GM12878 (cell line): ENCODE results near the gene UFD1. TPM values are rescaled to one million over a fixed set of nuclear protein-coding genes. Genes with fewer than 3 reads are reported as not detected.

Experiments
- ATAC-seq: fragments of 200-7000 bp; cut with Tn5 transposase; 3 replicates; pipeline ENCODE4 v1.9.1; 2020; ENCODE audit warnings: mild to moderate bottlenecking, moderate library complexity
- BruUV-seq: library from RNA; stranded (reverse); fragments of 400-500 nt; replicated peaks from 2 replicates; lab custom pipeline; 2021; lab: Mats Ljungman, UMichigan
- CTCF ChIA-PET: fragments of 300-600 bp; sonication (Branson Sonifier 250); formaldehyde crosslinking; extraction: SDS; loops from one replicate; lab custom pipeline; 2021; ENCODE audit warnings: inconsistent platforms; lab: Yijun Ruan, JAX
- POLR2A ChIA-PET: fragments of 350-600 bp; formaldehyde crosslinking; extraction: SDS; loops from one replicate; lab custom pipeline; 2021; ENCODE audit warnings: inconsistent platforms; lab: Charles Lee
- RAD21 ChIA-PET: fragments of 300-600 bp; sonication (Branson Sonifier 250); formaldehyde crosslinking; loops from one replicate; lab custom pipeline; 2023; ENCODE audit warnings: antibody characterized with exemption; ENCODE audit not compliant: unreplicated experiment; lab: Charles Lee
- SMC1A ChIA-PET: fragments of 300-600 bp; sonication (Branson Sonifier 250); formaldehyde crosslinking; loops from one replicate; lab custom pipeline; 2023; ENCODE audit not compliant: unreplicated experiment, uncharacterized antibody; lab: Charles Lee
- DNase-seq: peaks from one replicate; pipeline ENCODE4 v3.0.0-alpha.2; 2011; ENCODE audit warnings: low read depth, low spot score
- FAIRE-seq: peaks from 3 replicates; lab custom pipeline; 2011; peaks lifted over from hg19 to GRCh38; lab: Jason Lieb, UNC
- H2AFZ ChIP-seq: 2 replicates; pipeline ENCODE4 v1.6.0; 2011; ENCODE audit warnings: low read depth, low read length, control low read depth; ENCODE audit not compliant: control insufficient read depth
- H3K27ac ChIP-seq: 2 replicates; pipeline ENCODE4 v1.5.1; 2011; ENCODE audit warnings: control low read depth; ENCODE audit not compliant: control insufficient read depth, insufficient read depth
- H3K27me3 ChIP-seq, 2 experiments: replicated peaks in 1 of 2; 2 replicates each; pipeline versions ENCODE4 v1.6.0 to v1.6.1; 2011; ENCODE audit warnings: low read length in 1 of 2; ENCODE audit not compliant: control insufficient read depth in 2 of 2, insufficient read depth in 2 of 2
- H3K36me3 ChIP-seq, 2 experiments: 2 replicates each; pipeline ENCODE4 v1.5.1; 2011; ENCODE audit warnings: low read length in 1 of 2; ENCODE audit not compliant: control insufficient read depth in 2 of 2, insufficient read depth in 2 of 2
- H3K4me1 ChIP-seq: 2 replicates; pipeline ENCODE4 v1.6.1; 2011; ENCODE audit warnings: mild to moderate bottlenecking, low read length, moderate library complexity, mixed read lengths; ENCODE audit not compliant: control insufficient read depth, insufficient read depth
- H3K4me2 ChIP-seq: 2 replicates; pipeline ENCODE4 v1.6.0; 2011; ENCODE audit warnings: control low read depth; ENCODE audit not compliant: control insufficient read depth, insufficient read depth
- H3K4me3 ChIP-seq: fragments of 200-600 bp; sonication (generic); 2 replicates; pipeline ENCODE4 v1.5.1; 2016
- H3K79me2 ChIP-seq: 2 replicates; pipeline ENCODE4 v1.6.0; 2011; ENCODE audit warnings: low read length; ENCODE audit not compliant: control insufficient read depth, insufficient read depth
- H3K9ac ChIP-seq: 2 replicates; pipeline ENCODE4 v1.8.0; 2011; ENCODE audit warnings: low read length, control low read depth, mixed read lengths; ENCODE audit not compliant: control insufficient read depth, insufficient read depth
- H3K9me3 ChIP-seq: replicated peaks from 3 replicates; pipeline ENCODE4 v1.5.1; 2011; ENCODE audit warnings: mild to moderate bottlenecking, low read length; ENCODE audit not compliant: control insufficient read depth, insufficient read depth
- H4K20me1 ChIP-seq: 2 replicates; pipeline ENCODE4 v1.6.0; 2011; ENCODE audit not compliant: control insufficient read depth, insufficient read depth
- ATF7 ChIP-seq: fragments of 450-650 bp; IDR thresholded peaks from 2 replicates; pipeline ENCODE4 v1.6.1; 2016; ENCODE audit warnings: low read depth, mild to moderate bottlenecking
- CHD1 ChIP-seq: IDR thresholded peaks from 2 replicates; pipeline ENCODE4 v1.6.1; 2012; ENCODE audit warnings: low read depth, low read length, improper control_type of control experiment
- E2F4 ChIP-seq: IDR thresholded peaks from 2 replicates; pipeline ENCODE4 v1.6.1; 2012; ENCODE audit warnings: low read depth, low read length, improper control_type of control experiment
- HDAC2 ChIP-seq: fragments of 200-600 bp; sonication (generic); IDR thresholded peaks from 2 replicates; pipeline ENCODE4 v1.6.1; 2017
- IRF4 ChIP-seq: IDR thresholded peaks from 2 replicates; pipeline ENCODE4 v1.6.1; 2011; ENCODE audit warnings: low read depth, low read length
- KDM1A ChIP-seq: fragments of 200-600 bp; sonication (generic); IDR thresholded peaks from 2 replicates; pipeline ENCODE4 v1.6.1; 2016; ENCODE audit warnings: borderline replicate concordance
- MTA3 ChIP-seq: IDR thresholded peaks from 2 replicates; pipeline ENCODE4 v1.6.1; 2012; ENCODE audit warnings: low read length, inconsistent platforms, borderline replicate concordance
- MYC ChIP-seq: IDR thresholded peaks from 2 replicates; pipeline ENCODE4 v1.6.1; 2011; ENCODE audit warnings: mild to moderate bottlenecking, low read length, moderate library complexity, inconsistent platforms; ENCODE audit not compliant: insufficient read depth, insufficient replicate concordance, insufficient read length, severe bottlenecking
- TCF7 ChIP-seq: IDR thresholded peaks from 2 replicates; pipeline ENCODE4 v1.6.1; 2014; ENCODE audit warnings: antibody characterized with exemption, borderline replicate concordance
- WGBS: methylation state at CpG from one replicate; pipeline ENCODE4 v1.1.6; 2016; ENCODE audit warnings: low lambda C conversion rate; ENCODE audit not compliant: insufficient replicate concordance, insufficient coverage; ENCODE audit errors: missing lambda C conversion rate; 5-methylcytosine and 5-hydroxymethylcytosine counted together
- in situ Hi-C: fragments of 300-500 bp; cut with MboI; formaldehyde crosslinking; loops from 9 replicates; pipeline ENCODE4 v1.14.3; 2018; ENCODE audit warnings: mixed read lengths
- intact Hi-C: fragments of 100-400 bp; cut with micrococcal nuclease; formaldehyde crosslinking; loops from one replicate; pipeline ENCODE4 v1.14.2; 2022; ENCODE audit not compliant: unreplicated experiment
- polyA plus RNA-seq, 11 experiments: library from polyadenylated mRNA; depleted of rRNA in 4 of 11; unstranded in 6 of 11; stranded (reverse) in 5 of 11; fragments of >200 nt; fragmentation: Nextera tagmentation in 4 of 11; fragmentation: Illumina TruSeq in 1 of 11; extraction: Ambion mirVana in 4 of 11; extraction: Trizol in 1 of 11; gene quantifications; 1 replicate in 1 of 11; 2 replicates in 10 of 11; pipeline versions ENCODE4 v1.2.1 to v1.2.3, GENCODE V29; 2011 to 2016; ENCODE audit warnings: inconsistent platforms in 2 of 11, missing spikeins in 2 of 11, low read depth in 1 of 11
- total RNA-seq, 4 experiments: library from RNA; depleted of rRNA in 3 of 4; stranded (reverse); fragments of >200 nt in 3 of 4; fragmentation: Illumina TruSeq in 1 of 4; extraction: Trizol in 1 of 4; gene quantifications; 2 replicates each; pipeline versions ENCODE4 v1.2.1 to v1.2.3, GENCODE V29; 2013 to 2021
- TF ChIP-seq, protein P1 (sequence below): IDR thresholded peaks from 2 replicates; pipeline ENCODE4 v1.6.1; 2011; ENCODE audit warnings: low read depth, low read length, improper control_type of control experiment, borderline replicate concordance
- TF ChIP-seq, protein P2 (sequence below): fragments of 450-650 bp; IDR thresholded peaks from 2 replicates; pipeline ENCODE4 v1.6.1; 2017; ENCODE audit warnings: antibody characterized with exemption, mild to moderate bottlenecking, moderate library complexity
- TF ChIP-seq, protein P3 (sequence below): fragments of 450-650 bp; conservative IDR thresholded peaks from 2 replicates; pipeline ENCODE4 v1.6.1; 2017; ENCODE audit warnings: mild to moderate bottlenecking, moderate library complexity

Gene UFD1
- total and polyA plus RNA-seq, 10 of the 15 experiments (the other 5 are each of a cell fraction or from before 2014, with no cell fraction given): 67.2 to 143 (median 117) TPM

DNA sequence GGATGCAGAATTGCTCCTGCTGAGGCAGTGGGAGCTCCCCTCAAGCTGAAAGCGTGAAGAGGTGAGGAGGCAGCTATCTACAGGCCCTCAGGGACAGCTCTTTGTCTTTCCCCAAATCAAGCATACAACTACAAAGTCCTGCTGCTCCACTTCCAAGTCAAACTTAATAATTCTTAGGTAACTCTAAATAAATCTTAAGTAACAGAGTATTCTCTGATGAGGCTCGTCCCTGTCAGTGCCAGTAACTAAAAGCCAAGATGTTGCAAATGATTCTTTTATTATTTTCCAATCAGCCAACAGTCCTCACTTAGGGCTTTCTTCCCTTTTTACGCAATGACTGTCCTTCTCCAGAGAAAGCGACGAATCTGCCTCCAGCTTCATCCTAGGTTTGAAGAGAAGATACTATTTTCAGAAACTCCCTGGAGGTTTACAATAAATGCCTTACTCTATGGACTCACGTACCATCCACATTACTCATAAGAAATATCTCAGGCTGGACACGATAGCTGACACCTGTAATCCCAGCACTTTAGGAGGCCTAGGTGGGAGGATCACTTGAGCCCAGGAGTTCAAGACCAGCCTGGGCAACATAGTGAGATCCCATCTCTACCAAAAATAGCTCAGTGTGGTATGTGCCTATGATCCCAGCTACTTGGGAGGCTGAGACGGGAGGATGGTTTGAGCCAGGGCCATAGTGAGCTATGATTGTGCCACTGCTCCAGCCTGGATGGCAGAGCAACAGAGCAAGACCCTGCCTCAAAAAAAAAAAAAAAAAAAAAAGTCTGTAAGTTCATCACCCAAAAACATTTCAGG, 28.4 kb downstream of the UFD1 start:
- no peaks in the 10 kb centered on the region for H3K27me3 ChIP-seq
- H3K4me1 ChIP-seq: peaks cover 17% of the 10 kb centered on the region
- in situ Hi-C loops: no loop called here
- no peaks in the 10 kb centered on the region for H3K9me3 ChIP-seq
- intact Hi-C loops: no loop called here
- TF ChIP-seq KDM1A (no peak), TCF7 (no peak), MYC (no peak), IRF4 (no peak), ATF7 (no peak), HDAC2 (no peak), E2F4 (no peak), MTA3 (no peak), CHD1 (no peak)
- TF ChIP-seq, protein P1, sequence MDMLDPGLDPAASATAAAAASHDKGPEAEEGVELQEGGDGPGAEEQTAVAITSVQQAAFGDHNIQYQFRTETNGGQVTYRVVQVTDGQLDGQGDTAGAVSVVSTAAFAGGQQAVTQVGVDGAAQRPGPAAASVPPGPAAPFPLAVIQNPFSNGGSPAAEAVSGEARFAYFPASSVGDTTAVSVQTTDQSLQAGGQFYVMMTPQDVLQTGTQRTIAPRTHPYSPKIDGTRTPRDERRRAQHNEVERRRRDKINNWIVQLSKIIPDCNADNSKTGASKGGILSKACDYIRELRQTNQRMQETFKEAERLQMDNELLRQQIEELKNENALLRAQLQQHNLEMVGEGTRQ: no peak
- TF ChIP-seq, protein P2, sequence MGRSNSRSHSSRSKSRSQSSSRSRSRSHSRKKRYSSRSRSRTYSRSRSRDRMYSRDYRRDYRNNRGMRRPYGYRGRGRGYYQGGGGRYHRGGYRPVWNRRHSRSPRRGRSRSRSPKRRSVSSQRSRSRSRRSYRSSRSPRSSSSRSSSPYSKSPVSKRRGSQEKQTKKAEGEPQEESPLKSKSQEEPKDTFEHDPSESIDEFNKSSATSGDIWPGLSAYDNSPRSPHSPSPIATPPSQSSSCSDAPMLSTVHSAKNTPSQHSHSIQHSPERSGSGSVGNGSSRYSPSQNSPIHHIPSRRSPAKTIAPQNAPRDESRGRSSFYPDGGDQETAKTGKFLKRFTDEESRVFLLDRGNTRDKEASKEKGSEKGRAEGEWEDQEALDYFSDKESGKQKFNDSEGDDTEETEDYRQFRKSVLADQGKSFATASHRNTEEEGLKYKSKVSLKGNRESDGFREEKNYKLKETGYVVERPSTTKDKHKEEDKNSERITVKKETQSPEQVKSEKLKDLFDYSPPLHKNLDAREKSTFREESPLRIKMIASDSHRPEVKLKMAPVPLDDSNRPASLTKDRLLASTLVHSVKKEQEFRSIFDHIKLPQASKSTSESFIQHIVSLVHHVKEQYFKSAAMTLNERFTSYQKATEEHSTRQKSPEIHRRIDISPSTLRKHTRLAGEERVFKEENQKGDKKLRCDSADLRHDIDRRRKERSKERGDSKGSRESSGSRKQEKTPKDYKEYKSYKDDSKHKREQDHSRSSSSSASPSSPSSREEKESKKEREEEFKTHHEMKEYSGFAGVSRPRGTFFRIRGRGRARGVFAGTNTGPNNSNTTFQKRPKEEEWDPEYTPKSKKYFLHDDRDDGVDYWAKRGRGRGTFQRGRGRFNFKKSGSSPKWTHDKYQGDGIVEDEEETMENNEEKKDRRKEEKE: no peak
- TF ChIP-seq, protein P3, sequence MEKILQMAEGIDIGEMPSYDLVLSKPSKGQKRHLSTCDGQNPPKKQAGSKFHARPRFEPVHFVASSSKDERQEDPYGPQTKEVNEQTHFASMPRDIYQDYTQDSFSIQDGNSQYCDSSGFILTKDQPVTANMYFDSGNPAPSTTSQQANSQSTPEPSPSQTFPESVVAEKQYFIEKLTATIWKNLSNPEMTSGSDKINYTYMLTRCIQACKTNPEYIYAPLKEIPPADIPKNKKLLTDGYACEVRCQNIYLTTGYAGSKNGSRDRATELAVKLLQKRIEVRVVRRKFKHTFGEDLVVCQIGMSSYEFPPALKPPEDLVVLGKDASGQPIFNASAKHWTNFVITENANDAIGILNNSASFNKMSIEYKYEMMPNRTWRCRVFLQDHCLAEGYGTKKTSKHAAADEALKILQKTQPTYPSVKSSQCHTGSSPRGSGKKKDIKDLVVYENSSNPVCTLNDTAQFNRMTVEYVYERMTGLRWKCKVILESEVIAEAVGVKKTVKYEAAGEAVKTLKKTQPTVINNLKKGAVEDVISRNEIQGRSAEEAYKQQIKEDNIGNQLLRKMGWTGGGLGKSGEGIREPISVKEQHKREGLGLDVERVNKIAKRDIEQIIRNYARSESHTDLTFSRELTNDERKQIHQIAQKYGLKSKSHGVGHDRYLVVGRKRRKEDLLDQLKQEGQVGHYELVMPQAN: no peak
- ChIA-PET SMC1A (interaction anchor here (1.0 to 1.6 kb wide), 3 partner anchors 20 to 29 kb away, joined by 3 to 5 read pairs (median 4); partner anchors contain the start of gene CDC45), CTCF (interaction anchor here (0.6 to 2.4 kb wide), 3 partner anchors 22 to 271 kb away, joined by 3 to 7 read pairs (median 3); partner anchors contain the start of gene SLC25A1), POLR2A (interaction anchor here (0.6 to 1.2 kb wide), 4 partner anchors 14 to 329 kb away, joined by 3 to 7 read pairs (median 4); partner anchors contain the start of gene CDC45), RAD21 (interaction anchor here (0.9 to 1.3 kb wide), 2 partner anchors 27 to 152 kb away, joined by 3 read pairs; no protein-coding TSS in a partner anchor)
- peaks cover 22 to 29% of the 10 kb centered on the region in 2 experiments; a peak in 3 of 4 replicates for H3K36me3 ChIP-seq
- no peaks in the 10 kb centered on the region for H4K20me1 ChIP-seq
- ATAC-seq (no peak), FAIRE-seq (no peak), DNase-seq (no peak)
- no peak overlapping the region for H3K4me3 ChIP-seq
- no peak overlapping the region for H3K4me2 ChIP-seq
- no TSS peak for BruUV-seq
- 89% methylated on average over 8 of the region's 8 CpGs for WGBS
- H3K79me2 ChIP-seq: peaks cover 22% of the 10 kb centered on the region
- H3K27ac ChIP-seq: no peak overlapping the region
- H2AFZ ChIP-seq: no peak overlapping the region
- no peak overlapping the region for H3K9ac ChIP-seq
